ENCODE results near the gene COL1A2.

Gene COL1A2

GRCh38 chr7:94439893-94440381 is 45.2 kb downstream of the COL1A2 start:
- no peak for DNase-seq

GRCh38 chr7:94440451-94441039 is 45.9 kb downstream of the COL1A2 start:
- DNase-seq = no peak

GRCh38 chr7:94441138-94441537 is 46.4 kb downstream of the COL1A2 start:
- DNase-seq = no peak

GRCh38 chr7:94442639-94443038 is 47.9 kb downstream of the COL1A2 start:
- no peak for DNase-seq

- no peak for DNase-seq
Observed at GRCh38 chr7:94444813-94445212, 50.1 kb downstream of the COL1A2 start.

- DNase-seq = no peak
Observed at GRCh38 chr7:94445696-94446194, 51.0 kb downstream of the COL1A2 start.

- no peak for DNase-seq
Observed at GRCh38 chr7:94446308-94446707, 51.6 kb downstream of the COL1A2 start.

GRCh38 chr7:94449151-94449725 is 54.5 kb downstream of the COL1A2 start:
- peak; percentile 40 for DNase-seq

- no peak for DNase-seq
Observed at GRCh38 chr7:94450044-94450697, 55.5 kb downstream of the COL1A2 start.

- DNase-seq = no peak
Observed at GRCh38 chr7:94451187-94451586, 56.5 kb downstream of the COL1A2 start.

GRCh38 chr7:94452239-94452638 is 57.5 kb downstream of the COL1A2 start:
- no peak for DNase-seq

GRCh38 chr7:94453898-94454297 is 59.2 kb downstream of the COL1A2 start:
- DNase-seq = peak; percentile 4

- no peak for DNase-seq
Observed at GRCh38 chr7:94458041-94458440, 63.3 kb downstream of the COL1A2 start.

GRCh38 chr7:94466516-94466915 is 71.8 kb downstream of the COL1A2 start:
- no peak for DNase-seq

- DNase-seq = no peak
Observed at GRCh38 chr7:94471604-94472003, 76.9 kb downstream of the COL1A2 start.

GRCh38 chr7:94472608-94473007 is 77.9 kb downstream of the COL1A2 start:
- no peak for DNase-seq

- no peak for DNase-seq
Observed at GRCh38 chr7:94476251-94476840, 81.7 kb downstream of the COL1A2 start.

- DNase-seq = no peak
Observed at GRCh38 chr7:94477878-94478277, 83.2 kb downstream of the COL1A2 start.

- DNase-seq = no peak
Observed at GRCh38 chr7:94478648-94479214, 84.0 kb downstream of the COL1A2 start.
